Upper lobe of left lung (tissue), 6 donors: ENCODE measurements around the gene ACTR3C. TPM values are rescaled to one million over a fixed set of nuclear protein-coding genes. Genes with fewer than 3 reads are reported as not detected.
"Not testable (repeated sequence)": the region's sequence is repeated elsewhere in the genome, so short reads cannot be mapped to it uniquely, and the experiment has no call there.

ENCODE experiments used
- ATAC-seq, 2 donors: fragments of 200-7000 bp; cut with Tn5 transposase; one replicate each; pipeline ENCODE4 v1.9.1; 2022; ENCODE audit warnings: mild to moderate bottlenecking in 2 of 2, moderate library complexity in 2 of 2; ENCODE audit not compliant: low FRiP score in 2 of 2
- DNase-seq, 2 donors: peaks; one replicate each; pipeline ENCODE4 v3.0.0-alpha.2; 2019 to 2020
- H3K27ac ChIP-seq, 4 donors: fragments of 200-600 bp; sonication (generic); one replicate each; pipeline ENCODE4 v1.5.1; 2016 to 2019
- H3K27me3 ChIP-seq, 4 donors: fragments of 200-600 bp; sonication (generic); one replicate each; pipeline ENCODE4 v1.5.1; 2017 to 2019
- H3K36me3 ChIP-seq, 4 donors: fragments of 200-600 bp; sonication (generic); one replicate each; pipeline ENCODE4 v1.5.1; 2016 to 2019
- H3K4me1 ChIP-seq, 4 donors: fragments of 200-600 bp; sonication (generic); one replicate each; pipeline ENCODE4 v1.5.1; 2018 to 2019
- H3K4me3 ChIP-seq, 4 donors: fragments of 200-600 bp; sonication (generic); one replicate each; pipeline ENCODE4 v1.5.1; 2017 to 2019; ENCODE audit warnings: mild to moderate bottlenecking in 2 of 4, moderate library complexity in 1 of 4
- H3K9me3 ChIP-seq, 4 donors: fragments of 200-600 bp; sonication (generic); one replicate each; pipeline ENCODE4 v1.5.1; 2018 to 2019
- WGBS, 2 donors: methylation state at CpG; one replicate each; pipeline ENCODE4 v1.1.5; 2017 to 2018; 5-methylcytosine and 5-hydroxymethylcytosine counted together
- total RNA-seq, 6 donors: library from RNA; depleted of rRNA in 4 of 6; stranded (reverse); fragments of >200 nt in 4 of 6; gene quantifications; one replicate each; pipeline versions ENCODE4 v1.1.0 to v1.2.1, GENCODE V29; 2016 to 2021
- donor health status: DM: no; HTN: no; CAD: no; lungs with moderate emphysema.
- donor health status: DM: no; HTN: yes; CAD: no; lungs with severe emphysema.

The ACTR3C gene
- total RNA-seq, 6 donors from 2014 or later = 12.1 to 123 (median 24.1) TPM

GRCh38 chr7:150222083-150222972, 101.0 kb downstream of the ACTR3C start:
- H3K9me3 ChIP-seq, H3K27ac ChIP-seq, H3K36me3 ChIP-seq, DNase-seq, ATAC-seq, H3K27me3 ChIP-seq, H3K4me3 ChIP-seq: not testable (repeated sequence)
- H3K4me1 ChIP-seq = peaks cover 0 to 10% (median 0%) of the 10 kb centered on the region in 4 donors
- 57 to 66% methylated on average over 11 of the region's 11 CpGs for WGBS, 2 donors

- H3K27me3 ChIP-seq, H3K36me3 ChIP-seq, H3K9me3 ChIP-seq, H3K27ac ChIP-seq: not testable (repeated sequence)
- peak; percentile 54 to 76 for ATAC-seq
- Histone ChIP-seq H3K4me3 (peak overlapping the region in 1 of 4 donors; percentile 24), H3K4me1 (peaks cover 0 to 10% (median 0%) of the 10 kb centered on the region in 4 donors)
- peak in 1 of 2 donors; percentile 86 for DNase-seq
- WGBS, 2 donors = 7 to 10% methylated on average over 7 to 11 of the region's 38 CpGs
Observed at GRCh38 chr7:150220673-150221181, 102.6 kb downstream of the ACTR3C start.

GRCh38 chr7:150219941-150220658, 103.2 kb downstream of the ACTR3C start:
- not testable (repeated sequence) for H3K36me3 ChIP-seq, H3K27ac ChIP-seq, H3K4me3 ChIP-seq, H3K9me3 ChIP-seq, H3K27me3 ChIP-seq
- peaks cover 0 to 10% (median 0%) of the 10 kb centered on the region in 4 donors for H3K4me1 ChIP-seq
- DNase-seq = peak in 1 of 2 donors; percentile 53
- 5% methylated on average over 22 of the region's 50 CpGs; no CpG with 5 or more reads in 1 of the 2 donors for WGBS, 2 donors
- ATAC-seq = peak in 1 of 2 donors; percentile 10

- H3K27ac ChIP-seq, H3K4me1 ChIP-seq, H3K9me3 ChIP-seq, DNase-seq, H3K36me3 ChIP-seq, H3K4me3 ChIP-seq, H3K27me3 ChIP-seq: not testable (repeated sequence)
- ATAC-seq = peak in 1 of 2 donors; percentile 42
- 71 to 80% methylated on average over 1 of the region's 1 CpG for WGBS, 2 donors
Observed at GRCh38 chr7:150206848-150207247, 116.5 kb downstream of the ACTR3C start.

GRCh38 chr7:150205866-150206265, 117.5 kb downstream of the ACTR3C start:
- H3K27ac ChIP-seq = not testable (repeated sequence)

GRCh38 chr7:150204577-150204976, 118.8 kb downstream of the ACTR3C start:
- ATAC-seq = not testable (repeated sequence)
- 87 to 88% methylated on average over 7 of the region's 7 CpGs for WGBS, 2 donors

More at GRCh38 chr7:150205866-150206265, 117.5 kb downstream of the ACTR3C start:
- not testable (repeated sequence) for H3K4me3 ChIP-seq, H3K4me1 ChIP-seq, H3K36me3 ChIP-seq, ATAC-seq, H3K27me3 ChIP-seq, DNase-seq, H3K9me3 ChIP-seq
- WGBS, 2 donors = 62 to 87% methylated on average over 4 of the region's 4 CpGs

GRCh38 chr7:150202894-150203293, 120.5 kb downstream of the ACTR3C start:
- not testable (repeated sequence) for H3K27ac ChIP-seq, ATAC-seq, DNase-seq, H3K9me3 ChIP-seq, H3K4me1 ChIP-seq, H3K36me3 ChIP-seq, H3K27me3 ChIP-seq, H3K4me3 ChIP-seq
- WGBS, 2 donors = 70 to 77% methylated on average over 4 of the region's 4 CpGs

More at GRCh38 chr7:150204577-150204976, 118.8 kb downstream of the ACTR3C start:
- H3K4me3 ChIP-seq, H3K9me3 ChIP-seq, H3K27ac ChIP-seq, H3K36me3 ChIP-seq, H3K27me3 ChIP-seq, H3K4me1 ChIP-seq: not testable (repeated sequence)
- peak in 1 of 2 donors; percentile 13 for DNase-seq

Other genes starting within 250 kb of the ACTR3C start
- 10 to 100 TPM; 15.4 to 31.4 (median 19.2) TPM for gene LRRC61, start 190 bp downstream of the ACTR3C start, total RNA-seq
- gene RARRES2, start 18.1 kb upstream of the ACTR3C start, total RNA-seq = 100 to 1,000 TPM in 5 of 6 donors, 10 to 100 TPM in 1; 54.2 to 303 (median 160) TPM
- 100 to 1,000 TPM in 4 of 6 donors, 10 to 100 TPM in 2; 65.2 to 125 (median 105) TPM for gene REPIN1, start 45.3 kb upstream of the ACTR3C start, total RNA-seq
- gene ZNF775, start 55.8 kb upstream of the ACTR3C start, total RNA-seq = 1 to 10 TPM; 3.0 to 6.5 (median 5.5) TPM
- 10 to 100 TPM; 15.6 to 39.6 (median 31.7) TPM for gene GIMAP8, start 127.1 kb upstream of the ACTR3C start, total RNA-seq
- gene GIMAP7, start 191.3 kb upstream of the ACTR3C start, total RNA-seq = 10 to 100 TPM; 32.5 to 45.0 (median 36.8) TPM
- gene GIMAP4, start 243.8 kb upstream of the ACTR3C start, total RNA-seq = 10 to 100 TPM; 34.0 to 78.9 (median 43.0) TPM